ENCODE data around the gene BICD2.

GRCh38 chr9:92718086-92719001 lies 46.3 kb downstream of the BICD2 start:
- TF ChIP-seq CTCF (IDR thresholded peaks at IDR 0.05) (no peak), EP300 (IDR thresholded peaks at IDR 0.05; ENCODE audit: low read depth) (no peak), POLR2A (IDR thresholded peaks at IDR 0.05) (no peak), POLR2AphosphoS5 (IDR thresholded peaks at IDR 0.05) (no peak)
